Measurements from ENCODE around the gene CCNB3. TPM values are rescaled to one million over a fixed set of nuclear protein-coding genes. Genes with fewer than 3 reads are reported as not detected.

The CCNB3 gene
- total and polyA plus RNA-seq, 9 of the 15 experiments (the other 6 are each of a cell fraction or from before 2014, with no cell fraction given): 0.05 to 0.25 (median 0.08) TPM; not detected in 3

- TF ChIP-seq ZKSCAN3 (CRISPR knock-in tag; IDR thresholded peaks at IDR 0.05) (no peak), GATA2 (CRISPR knock-in tag; IDR thresholded peaks at IDR 0.05) (peak; percentile 80), ZBTB26 (CRISPR knock-in tag; IDR thresholded peaks at IDR 0.05) (no peak), CUX1 (CRISPR knock-in tag; IDR thresholded peaks at IDR 0.05) (no peak), ZMIZ1 (IDR thresholded peaks at IDR 0.05; ENCODE audit: low read depth in 2 of 2, low read length in 2 of 2) (peak in 1 of 2 experiments; percentile 94; a peak in 2 of 4 replicates), AFF1 (IDR thresholded peaks at IDR 0.05; ENCODE audit: low read depth in 1 of 2, partially characterized antibody in 2 of 2) (peak in 1 of 2 experiments; percentile 55), HEY1 (CRISPR knock-in tag; IDR thresholded peaks at IDR 0.05; ENCODE audit: borderline replicate concordance) (no peak), GTF2F1 (IDR thresholded peaks at IDR 0.05; ENCODE audit: low read depth, low read length) (no peak), RBFOX2 (IDR thresholded peaks at IDR 0.05; ENCODE audit: low read depth, low read length) (no peak), DPF2 (IDR thresholded peaks at IDR 0.05) (peak; percentile 96), ZFP91 (CRISPR knock-in tag; IDR thresholded peaks at IDR 0.05) (no peak), FOXJ3 (CRISPR knock-in tag; IDR thresholded peaks at IDR 0.05) (peak; percentile 63; the same call in 1 of the 2 replicates)
Measured at GRCh38 chrX:50198348-50198747, 6.2 kb upstream of the CCNB3 start (continued).

Data from K562 (cell line).